SW 1271 (cell line): ENCODE data around the gene OPCML.
"Not testable (repeated sequence)": the region's sequence is repeated elsewhere in the genome, so short reads cannot be mapped to it uniquely, and the experiment has no call there.

Experiments used
- DNase-seq, 2 experiments: peaks; one replicate each; lab custom pipeline; 2025; lab: John Stamatoyannopoulos, UW

The OPCML gene

GRCh38 chr11:132438418-132438817 is 1093.9 kb downstream of the OPCML start:
- no peak for DNase-seq

GRCh38 chr11:132430429-132431062 is 1101.8 kb downstream of the OPCML start:
- no peak for DNase-seq

- no peak for DNase-seq
Observed at GRCh38 chr11:132429685-132430084, 1102.6 kb downstream of the OPCML start.

- DNase-seq, result no peak
Observed at GRCh38 chr11:132427611-132428010, 1104.7 kb downstream of the OPCML start.

GRCh38 chr11:132424433-132424832 is 1107.9 kb downstream of the OPCML start:
- no peak for DNase-seq

- no peak for DNase-seq
Observed at GRCh38 chr11:132423266-132423665, 1109.0 kb downstream of the OPCML start.

GRCh38 chr11:132422722-132423121 is 1109.6 kb downstream of the OPCML start:
- no peak for DNase-seq

- DNase-seq, result no peak
Observed at GRCh38 chr11:132421555-132421954, 1110.7 kb downstream of the OPCML start.

GRCh38 chr11:132414451-132414850 is 1117.8 kb downstream of the OPCML start:
- no peak for DNase-seq

- DNase-seq, result no peak
Observed at GRCh38 chr11:132410383-132410782, 1121.9 kb downstream of the OPCML start.

GRCh38 chr11:132409573-132410355 is 1122.5 kb downstream of the OPCML start:
- no peak for DNase-seq

GRCh38 chr11:132408877-132409276 is 1123.4 kb downstream of the OPCML start:
- no peak for DNase-seq

- DNase-seq, result no peak
Observed at GRCh38 chr11:132405728-132406127, 1126.6 kb downstream of the OPCML start.

GRCh38 chr11:132402071-132402684 is 1130.1 kb downstream of the OPCML start:
- no peak for DNase-seq

GRCh38 chr11:132396318-132396717 is 1136.0 kb downstream of the OPCML start:
- no peak for DNase-seq

- no peak for DNase-seq
Observed at GRCh38 chr11:132395434-132395833, 1136.9 kb downstream of the OPCML start.

- no peak for DNase-seq
Observed at GRCh38 chr11:132379540-132379939, 1152.8 kb downstream of the OPCML start.

- DNase-seq, result no peak
Observed at GRCh38 chr11:132373405-132374143, 1158.7 kb downstream of the OPCML start.

- DNase-seq, result not testable (repeated sequence)
Observed at GRCh38 chr11:132370114-132370513, 1162.2 kb downstream of the OPCML start.

GRCh38 chr11:132367293-132367692 is 1165.0 kb downstream of the OPCML start:
- DNase-seq, result no peak

- DNase-seq, result no peak
Observed at GRCh38 chr11:132365650-132366049, 1166.7 kb downstream of the OPCML start.
